ENCODE results near the gene CPA3. TPM values are rescaled to one million over a fixed set of nuclear protein-coding genes. Genes with fewer than 3 reads are reported as not detected.

CPA3 gene
- total RNA-seq, 2 donors from 2014 or later, result 1.9 to 4.5 TPM

DNA sequence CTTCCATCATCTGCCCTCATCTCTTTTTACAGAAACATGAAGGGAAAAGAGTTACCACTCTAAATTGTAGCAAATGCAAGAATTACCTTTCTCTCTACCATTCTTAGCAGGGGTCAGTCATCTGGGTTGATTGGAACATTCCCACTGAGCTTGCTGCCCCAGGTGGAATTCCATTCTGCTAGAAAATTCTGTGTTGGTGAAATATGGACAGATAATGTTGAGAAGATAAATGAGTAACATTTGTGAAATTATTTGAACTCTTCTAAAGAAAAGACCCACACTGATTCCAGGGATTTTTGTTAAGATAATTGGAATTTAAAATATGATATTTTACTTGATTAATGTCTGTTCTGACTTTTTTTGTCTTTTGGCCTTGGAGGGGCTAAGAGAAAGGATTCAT is 11.0 kb upstream of the CPA3 start:
- no peak for DNase-seq
- no peak for ATAC-seq
- intact Hi-C loops (cut with DNase I), result no loop called here

DNA sequence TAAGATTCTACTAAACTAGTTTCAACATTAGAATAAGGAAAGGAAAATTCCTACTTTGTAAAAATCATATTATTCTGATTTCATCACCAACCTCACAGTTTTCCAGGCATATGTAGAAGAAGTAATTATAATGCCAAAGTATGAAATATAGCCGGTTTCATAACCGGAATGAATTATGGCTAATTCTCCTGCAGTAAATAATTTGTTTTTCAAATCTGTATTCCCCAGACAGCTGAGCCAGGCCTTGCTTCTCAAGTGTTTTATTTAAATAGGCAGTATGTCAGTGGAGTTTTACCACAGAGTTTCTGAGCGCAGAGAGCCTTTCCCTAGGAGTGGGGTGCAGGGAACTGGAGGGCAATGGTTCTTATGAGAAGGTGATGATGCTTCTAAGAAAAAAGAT is 8.7 kb upstream of the CPA3 start:
- intact Hi-C loops (cut with DNase I), result no loop called here
- DNase-seq (no peak), ATAC-seq (no peak)

DNA sequence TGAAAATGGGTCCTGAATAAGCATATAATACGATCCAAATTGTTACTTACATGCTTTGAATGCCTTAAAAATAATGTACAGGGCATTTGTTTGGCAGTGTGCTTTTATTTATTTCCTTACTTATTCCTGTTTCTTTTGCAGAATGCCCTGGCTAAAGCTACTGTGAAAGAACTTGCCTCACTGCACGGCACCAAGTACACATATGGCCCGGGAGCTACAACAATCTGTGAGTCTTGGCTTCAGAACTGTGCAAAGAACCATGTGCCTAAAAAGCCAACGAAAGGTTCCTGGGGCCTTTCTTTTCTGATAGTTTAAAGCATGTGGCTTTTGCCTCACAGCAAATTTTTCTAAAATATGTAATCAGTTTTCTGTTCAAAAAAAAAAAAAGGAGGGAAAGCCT is 7.8 kb upstream of the CPA3 start:
- intact Hi-C loops (cut with DNase I), result no loop called here
- DNase-seq (no peak), ATAC-seq (no peak)

DNA sequence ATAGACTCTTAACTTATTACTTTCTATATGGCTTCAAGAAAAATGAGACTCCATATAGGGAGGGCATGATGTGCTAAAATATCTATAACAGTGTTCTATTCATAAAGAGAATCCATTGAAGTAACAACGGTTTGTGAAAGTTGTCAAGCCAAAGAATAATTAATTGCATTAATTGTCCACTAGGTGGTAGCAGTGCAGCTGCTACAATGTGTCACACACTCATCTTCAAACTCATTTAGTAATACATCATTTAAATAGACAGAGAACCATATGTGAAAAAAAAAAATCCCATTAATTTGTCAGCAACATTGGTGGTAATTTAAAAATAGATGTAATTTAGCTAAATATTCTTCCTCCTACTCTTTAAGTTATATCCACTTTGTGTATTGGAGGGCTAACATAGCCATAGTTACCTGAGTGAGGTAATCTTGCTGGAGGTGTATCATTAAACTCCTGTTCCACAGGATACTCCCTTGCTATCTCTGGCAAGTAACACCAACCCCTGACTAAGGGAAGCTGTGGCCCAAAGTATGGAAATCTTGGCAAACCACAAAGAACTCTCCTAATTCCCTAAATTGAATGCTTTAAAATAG is 3.7 kb upstream of the CPA3 start:
- peak in 1 of 2 donors; percentile 43 for ATAC-seq
- intact Hi-C loops (cut with DNase I), result loop anchor here (5.0 kb wide), 1 partner anchor 81 kb away; no protein-coding TSS in a partner anchor
- DNase-seq, result no peak

DNA sequence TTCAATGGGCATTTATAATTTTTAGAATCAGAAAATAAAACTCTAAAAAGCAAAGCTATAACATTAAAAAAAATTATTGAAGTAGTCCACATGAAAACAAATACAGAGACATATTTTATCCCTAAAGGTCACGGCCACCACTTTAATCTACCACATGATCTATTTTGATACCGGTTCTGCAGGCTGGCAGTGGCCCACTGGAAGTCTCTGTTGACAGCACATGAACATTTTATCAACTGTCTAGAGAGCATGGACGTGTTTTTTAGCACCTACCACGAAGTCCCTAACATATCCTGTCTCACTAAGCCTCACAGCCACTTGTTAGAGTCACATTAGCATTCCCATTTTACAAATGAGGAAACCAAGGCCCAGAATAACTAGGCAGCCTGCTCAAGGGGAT is 1.8 kb upstream of the CPA3 start:
- ATAC-seq, result no peak
- intact Hi-C loops (cut with DNase I), result loop anchor here (5.0 kb wide), 1 partner anchor 79 kb away; no protein-coding TSS in a partner anchor

DNA sequence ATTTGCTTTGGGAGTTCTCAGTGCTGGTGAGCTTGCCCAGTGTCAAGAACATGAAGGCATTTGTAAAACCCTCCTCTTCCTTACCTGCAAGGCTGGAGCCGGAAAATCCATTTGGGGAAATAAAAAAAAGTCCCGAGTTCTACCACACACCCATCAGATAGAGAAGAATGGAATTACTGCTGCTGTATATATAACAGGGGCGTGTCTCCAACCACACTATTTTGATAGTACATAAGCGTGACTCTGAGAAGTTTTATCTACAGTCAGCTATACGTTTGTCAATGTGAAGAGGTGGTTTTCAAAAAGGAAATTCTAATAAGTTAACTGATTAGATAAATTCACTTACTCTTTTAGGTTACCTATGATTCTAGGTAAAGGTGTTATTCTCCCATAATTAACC is 1.3 kb upstream of the CPA3 start:
- intact Hi-C loops (cut with DNase I), result loop anchor here (5.0 kb wide), 1 partner anchor 78 kb away; no protein-coding TSS in a partner anchor
- ATAC-seq, result no peak

More for the DNA sequence above, 1.8 kb upstream of the CPA3 start:
- no peak for DNase-seq

DNA sequence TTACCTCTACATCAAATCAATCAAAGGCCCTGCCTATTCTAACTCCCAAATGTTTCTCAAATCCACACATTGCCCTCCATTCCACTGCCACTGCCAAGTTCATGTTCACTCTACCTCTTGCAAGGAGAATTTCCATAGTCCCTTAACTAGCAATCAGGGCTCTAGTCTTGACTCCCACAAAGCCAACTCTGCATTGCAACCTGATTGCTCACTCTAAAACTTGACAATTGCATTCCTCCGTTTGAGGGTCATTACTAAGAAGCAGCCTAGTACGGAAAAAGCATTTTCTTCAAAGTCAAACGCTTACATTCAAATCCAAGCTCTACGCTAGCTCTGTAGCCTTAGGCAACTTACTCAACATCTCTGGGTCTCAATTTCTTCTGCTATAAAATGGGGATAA is 1.2 kb downstream of the CPA3 start:
- DNase-seq (no peak), ATAC-seq (peak in 1 of 2 donors; percentile 43)
- intact Hi-C loops (cut with DNase I), result no loop called here

More for the DNA sequence above, 1.3 kb upstream of the CPA3 start:
- no peak for DNase-seq

DNA sequence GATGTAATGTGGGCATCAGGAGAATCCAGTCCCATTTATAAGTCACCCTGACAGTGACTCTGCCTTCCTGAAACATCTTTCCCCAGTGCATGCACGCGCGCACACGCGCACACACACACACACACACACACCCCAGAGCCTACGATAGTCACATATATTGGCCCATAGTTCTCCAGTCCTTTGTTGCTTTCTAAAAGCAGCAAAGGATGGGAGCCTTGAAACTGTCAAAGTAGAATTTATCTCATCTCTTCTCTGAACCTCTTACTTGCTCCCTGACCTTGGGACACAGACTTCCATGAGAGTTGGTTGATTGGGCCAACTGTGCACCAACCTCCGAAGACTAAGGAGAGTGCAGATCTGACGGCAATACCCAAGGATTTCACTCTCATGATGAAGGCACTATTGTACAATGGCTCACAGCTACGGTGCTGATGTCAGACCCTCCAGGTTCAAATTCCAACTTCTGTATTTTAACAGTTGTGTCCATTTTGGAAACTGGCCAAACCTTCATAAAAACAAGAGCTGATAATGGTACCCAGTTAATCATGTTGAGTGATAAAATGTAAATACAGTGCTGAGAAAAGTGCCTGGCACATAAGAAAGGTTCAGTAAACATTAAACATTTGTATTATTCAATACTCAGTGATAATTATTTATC is 8.3 kb downstream of the CPA3 start:
- ATAC-seq, result no peak
- intact Hi-C loops (cut with DNase I), result no loop called here
- no peak for DNase-seq

DNA sequence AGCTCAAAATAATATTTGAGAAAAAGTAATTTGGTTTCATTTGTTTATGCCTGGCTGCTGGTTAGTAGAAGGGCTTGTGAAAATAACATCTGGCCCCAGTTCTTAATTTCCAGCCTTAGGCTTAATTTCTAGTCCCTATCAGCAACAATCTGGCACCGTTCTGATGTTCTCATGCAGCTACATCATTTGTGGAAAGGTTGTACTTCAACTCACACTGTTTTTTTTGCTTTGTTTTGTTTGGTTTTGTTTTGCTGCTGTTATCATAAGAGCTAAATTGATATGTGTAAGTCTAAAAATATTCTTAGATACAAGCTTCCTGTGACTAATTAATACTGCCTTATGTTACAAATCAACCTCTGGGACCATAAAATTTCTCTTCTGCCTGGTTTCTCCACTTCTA is 8.9 kb downstream of the CPA3 start:
- intact Hi-C loops (cut with DNase I), result no loop called here
- DNase-seq (no peak), ATAC-seq (no peak)

DNA sequence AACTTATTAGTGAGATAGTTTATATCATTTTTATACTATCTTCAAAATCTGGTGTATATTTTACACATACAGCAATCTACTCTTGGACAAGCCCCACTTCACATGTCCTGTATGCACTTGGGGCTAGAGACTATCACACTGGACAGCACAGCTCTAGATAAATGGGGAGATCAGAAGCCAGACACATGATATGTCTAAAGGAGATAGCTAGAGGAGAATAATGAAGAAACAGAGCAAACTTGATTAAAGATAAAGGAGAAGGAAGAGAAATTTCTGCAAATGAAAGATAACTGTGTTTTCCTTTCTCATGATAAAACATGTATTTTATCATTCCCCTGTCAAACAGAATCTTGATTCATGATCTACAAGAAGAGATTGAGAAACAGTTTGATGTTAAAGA is 13.0 kb downstream of the CPA3 start:
- intact Hi-C loops (cut with DNase I), result no loop called here
- no peak for DNase-seq
- ATAC-seq, result no peak

DNA sequence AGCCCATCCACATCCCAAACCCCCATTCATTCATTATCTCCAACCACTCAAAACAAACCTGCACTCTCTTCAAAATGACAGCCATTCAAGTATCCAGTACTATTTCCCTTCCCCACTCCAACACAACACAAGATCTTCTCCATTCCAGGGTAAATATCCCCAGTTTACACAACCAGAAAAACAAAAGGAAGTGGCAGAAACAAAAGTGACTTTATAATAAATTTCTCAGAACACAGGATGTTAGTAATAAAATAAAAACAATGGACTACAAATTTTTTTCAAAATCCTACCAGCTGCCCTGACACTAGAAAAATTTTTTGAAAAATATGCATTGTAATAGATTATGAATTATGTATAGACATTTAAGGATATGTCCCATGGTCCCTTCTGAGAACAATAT is 14.2 kb downstream of the CPA3 start:
- ATAC-seq (no peak), DNase-seq (no peak)
- intact Hi-C loops (cut with DNase I), result no loop called here

DNA sequence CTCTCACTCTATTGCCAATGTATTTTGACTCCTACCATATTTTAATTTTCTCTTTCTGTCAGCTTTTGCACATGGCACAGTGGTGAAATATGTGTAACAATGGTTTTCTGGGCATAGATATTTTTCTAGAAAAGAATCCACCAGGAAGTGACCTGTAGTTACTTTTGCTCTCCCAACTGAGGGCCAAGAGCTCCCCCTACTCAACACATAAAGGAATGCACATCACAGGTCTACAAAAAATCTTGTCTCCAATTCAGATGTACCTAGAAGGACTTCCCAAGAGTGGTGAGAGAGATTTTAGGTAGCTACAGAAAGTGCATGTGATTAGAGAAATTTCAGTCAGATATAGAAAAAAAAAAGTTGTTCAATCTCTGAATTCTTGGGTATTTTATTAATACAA is 15.6 kb downstream of the CPA3 start:
- intact Hi-C loops (cut with DNase I), result no loop called here
- ATAC-seq (no peak), DNase-seq (no peak)

DNA sequence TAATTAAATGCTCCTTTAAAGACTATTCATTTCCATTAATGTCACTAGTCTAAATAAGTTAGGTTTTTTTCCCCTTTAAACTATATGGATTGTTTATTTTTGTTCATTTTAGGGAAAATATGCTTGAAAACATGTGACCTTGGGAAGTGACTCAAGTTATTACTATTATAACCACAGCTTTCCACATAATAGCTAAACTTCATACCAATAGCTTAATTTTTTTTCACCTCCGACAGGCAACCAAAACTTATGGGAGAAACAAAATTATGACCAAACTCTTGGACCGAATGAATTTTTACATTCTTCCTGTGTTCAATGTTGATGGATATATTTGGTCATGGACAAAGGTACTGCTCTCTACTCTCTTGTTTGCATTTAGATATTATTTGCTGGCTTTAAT is 16.2 kb downstream of the CPA3 start:
- intact Hi-C loops (cut with DNase I), result no loop called here
- DNase-seq (no peak), ATAC-seq (no peak)

DNA sequence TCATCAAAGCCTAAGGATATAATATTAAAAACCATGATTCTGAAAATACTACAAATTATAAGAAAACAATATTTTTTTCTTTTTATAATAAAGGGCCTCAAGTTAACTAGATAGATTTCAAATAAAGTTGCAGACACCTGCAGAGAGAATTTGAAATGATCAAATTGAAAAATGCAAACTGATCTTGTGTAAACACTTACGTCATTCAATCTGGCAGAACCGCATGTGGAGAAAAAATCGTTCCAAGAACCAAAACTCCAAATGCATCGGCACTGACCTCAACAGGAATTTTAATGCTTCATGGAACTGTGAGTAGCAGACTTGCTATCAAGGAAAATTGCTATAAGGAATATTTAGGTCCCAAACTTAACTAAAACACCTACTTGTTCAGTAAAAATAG is 17.2 kb downstream of the CPA3 start:
- ATAC-seq, result no peak
- DNase-seq, result no peak
- intact Hi-C loops (cut with DNase I), result no loop called here

DNA sequence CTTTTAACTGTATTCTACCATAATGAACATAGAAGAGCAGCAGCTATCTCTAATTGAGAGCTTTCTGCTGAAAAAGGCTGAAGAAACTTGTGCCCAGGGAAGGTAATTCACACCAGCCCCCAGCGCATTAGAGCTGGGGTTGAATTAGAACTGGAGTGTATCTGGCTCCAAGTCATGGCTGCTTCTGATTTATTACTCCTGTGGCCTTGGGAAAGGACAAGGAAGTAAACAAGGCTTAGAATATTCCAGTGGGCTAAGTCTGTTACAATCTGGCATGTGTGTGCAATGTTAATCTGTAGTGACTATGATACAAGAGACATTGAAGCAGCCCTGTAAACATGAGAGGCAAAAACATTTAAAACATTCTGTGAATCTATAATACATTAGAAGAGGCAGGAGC is 18.1 kb downstream of the CPA3 start:
- DNase-seq (no peak), ATAC-seq (no peak)
- intact Hi-C loops (cut with DNase I), result no loop called here

DNA sequence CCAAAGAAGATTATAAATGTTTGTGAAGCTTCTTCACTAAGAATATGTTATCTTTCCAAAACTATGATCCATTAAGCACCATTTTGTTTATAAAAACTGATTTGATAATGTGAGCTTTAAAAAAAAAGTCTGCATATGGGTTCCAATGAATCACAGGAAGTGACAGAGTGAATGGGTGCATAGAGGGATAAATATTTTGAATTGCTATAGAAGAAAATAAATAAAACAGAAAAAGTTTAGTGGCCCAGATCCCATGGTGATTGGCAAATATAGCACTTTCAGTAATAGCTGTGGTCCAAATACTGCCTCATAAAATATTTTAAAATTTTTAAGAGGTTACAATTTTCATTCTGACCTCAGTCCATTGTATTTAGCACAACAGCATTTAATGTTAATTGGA is 19.2 kb downstream of the CPA3 start:
- DNase-seq (no peak), ATAC-seq (no peak)
- intact Hi-C loops (cut with DNase I), result no loop called here

DNA sequence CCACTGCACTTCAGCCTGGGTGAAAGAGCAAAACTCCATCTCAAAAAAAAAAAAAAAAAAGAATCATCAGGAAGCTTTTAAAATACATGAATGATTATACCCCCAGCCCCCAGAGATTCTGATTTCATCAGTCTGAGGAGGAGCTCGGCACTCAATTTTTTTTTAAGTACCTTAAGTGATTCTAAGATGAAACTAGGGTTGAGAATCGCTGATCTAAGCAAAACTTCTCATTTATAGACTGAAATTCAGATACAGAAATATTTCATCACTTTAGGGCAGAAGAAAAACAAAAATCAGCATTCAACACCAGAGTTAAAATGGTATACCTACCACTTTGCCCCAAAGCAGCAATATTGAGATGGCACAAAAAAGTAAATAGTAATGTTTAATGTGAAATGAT is 24.7 kb downstream of the CPA3 start:
- intact Hi-C loops (cut with DNase I), result no loop called here
- no peak for ATAC-seq

DNA sequence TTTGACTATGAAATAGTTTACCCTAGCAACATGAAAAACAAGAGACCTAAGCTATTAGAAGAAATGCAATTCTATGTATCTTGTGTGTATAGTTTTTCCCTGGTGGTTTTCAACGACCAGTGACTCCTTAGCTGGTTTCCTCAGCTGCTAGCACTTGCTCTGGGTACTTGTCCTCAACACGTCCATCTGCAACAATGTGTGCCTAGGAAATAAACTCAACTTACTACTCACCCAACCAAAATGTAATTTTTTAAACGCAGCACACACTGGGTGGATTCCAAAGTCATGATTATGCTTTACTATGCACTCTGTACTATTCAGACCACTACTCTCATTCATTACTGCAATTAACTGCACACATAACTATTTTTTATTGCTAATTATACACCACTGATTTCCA is 31.0 kb downstream of the CPA3 start:
- ATAC-seq, result no peak
- intact Hi-C loops (cut with DNase I), result no loop called here

More for the DNA sequence above, 24.7 kb downstream of the CPA3 start:
- no peak for DNase-seq

DNA sequence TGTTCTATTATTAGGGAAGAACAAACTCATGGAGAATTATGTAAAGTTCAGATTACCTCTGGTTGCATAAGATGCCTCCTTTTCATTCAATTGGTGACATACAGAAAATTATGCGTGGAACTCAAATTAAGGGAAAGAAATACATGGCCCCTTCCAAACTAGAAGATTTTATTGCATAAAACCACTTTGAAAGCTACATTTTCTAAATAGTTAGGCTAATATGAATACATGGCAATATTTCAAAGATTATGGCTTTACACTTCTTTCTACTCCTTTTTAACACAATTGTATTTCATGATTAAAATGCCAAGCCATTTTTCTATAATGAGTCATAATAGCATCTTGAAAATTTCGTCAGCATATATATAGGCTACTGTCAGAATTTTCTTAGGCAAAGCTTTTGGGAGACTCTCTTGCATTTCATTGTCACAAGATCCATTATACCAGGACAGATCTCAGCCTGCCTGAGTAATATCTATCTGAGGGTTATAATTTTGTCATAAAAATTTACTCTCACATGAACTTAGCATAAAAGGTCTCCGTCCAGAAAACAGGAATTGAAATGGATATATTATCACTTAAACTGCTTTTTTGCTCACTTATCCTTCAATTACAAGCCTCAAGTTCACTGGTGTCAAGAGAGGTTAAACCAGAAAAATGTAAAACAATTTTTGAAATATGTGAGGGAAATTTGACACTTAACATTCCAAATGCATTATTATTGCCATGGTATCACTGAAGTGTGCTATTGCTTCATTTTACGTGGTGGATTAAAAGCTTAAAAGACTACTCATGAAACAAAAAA is 37.1 kb downstream of the CPA3 start:
- no peak for DNase-seq
- intact Hi-C loops (cut with DNase I), result no loop called here
- ATAC-seq, result no peak

More for the DNA sequence above, 31.0 kb downstream of the CPA3 start:
- DNase-seq, result no peak

DNA sequence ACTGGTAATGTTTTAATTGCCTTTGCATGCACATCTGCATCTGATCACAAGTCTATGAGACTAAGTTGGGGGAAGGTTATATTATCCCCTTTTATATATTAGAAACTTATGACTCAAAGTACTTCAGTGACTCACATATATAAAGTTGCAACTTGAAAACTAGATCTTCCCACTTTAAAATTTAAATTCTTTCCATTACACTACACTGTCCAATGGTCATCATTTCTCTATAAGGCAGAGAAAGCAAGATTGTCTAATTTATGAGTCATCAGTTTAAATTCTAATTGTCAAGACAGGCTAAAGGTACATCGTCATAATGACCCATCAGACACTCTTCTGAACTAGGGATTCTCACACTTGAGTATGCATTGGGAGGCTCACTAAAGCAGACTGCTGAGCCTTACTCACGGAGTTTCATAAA is 37.9 kb downstream of the CPA3 start:
- DNase-seq (no peak), ATAC-seq (no peak)
- intact Hi-C loops (cut with DNase I), result no loop called here
